Mesendoderm (in vitro differentiated cells): ENCODE data around the gene GPR153.

Experiments
- DNase-seq: peaks from one replicate; pipeline ENCODE4 v3.0.0; 2013
- H2AK5ac ChIP-seq: 2 replicates; pipeline ENCODE4 v1.6.1; 2013; ENCODE audit warnings: low read length, inconsistent platforms
- H2BK120ac ChIP-seq: 2 replicates; pipeline ENCODE4 v1.6.1; 2013; ENCODE audit warnings: low read depth, mild to moderate bottlenecking, low read length, moderate library complexity, mixed read lengths
- H2BK15ac ChIP-seq: replicated peaks from 2 replicates; pipeline ENCODE4 v1.6.1; 2013; ENCODE audit warnings: low read depth, mild to moderate bottlenecking, moderate library complexity
- H2BK5ac ChIP-seq: 2 replicates; pipeline ENCODE4 v1.6.1; 2013; ENCODE audit warnings: low read length, inconsistent platforms
- H3K18ac ChIP-seq: 2 replicates; pipeline ENCODE4 v1.6.1; 2013; ENCODE audit warnings: mild to moderate bottlenecking, low read length, mixed read lengths
- H3K23ac ChIP-seq: one replicate; pipeline ENCODE4 v1.6.1; 2013; ENCODE audit warnings: low read length
- H3K27ac ChIP-seq: 2 replicates; pipeline ENCODE4 v1.5.1; 2013; ENCODE audit warnings: low read depth, mild to moderate bottlenecking, inconsistent platforms, low read length, moderate library complexity
- H3K27me3 ChIP-seq: 2 replicates; pipeline ENCODE4 v1.6.1; 2013; ENCODE audit warnings: low read length, control low read depth, mild to moderate bottlenecking, inconsistent platforms; ENCODE audit not compliant: insufficient read depth, poor library complexity
- H3K36me3 ChIP-seq: 2 replicates; pipeline ENCODE4 v1.6.1; 2013; ENCODE audit warnings: low read length, inconsistent platforms; ENCODE audit not compliant: control insufficient read depth, insufficient read depth
- H3K4ac ChIP-seq: one replicate; pipeline ENCODE4 v1.6.1; 2013; ENCODE audit warnings: low read depth, mild to moderate bottlenecking, low read length, moderate library complexity
- H3K4me1 ChIP-seq: 2 replicates; pipeline ENCODE4 v1.6.1; 2013; ENCODE audit warnings: low read depth, low read length, inconsistent platforms; ENCODE audit not compliant: control insufficient read depth
- H3K4me2 ChIP-seq: 2 replicates; pipeline ENCODE4 v1.6.1; 2013; ENCODE audit warnings: low read length
- H3K4me3 ChIP-seq: 2 replicates; pipeline ENCODE4 v1.5.1; 2013; ENCODE audit warnings: mild to moderate bottlenecking, low read length
- H3K56ac ChIP-seq: one replicate; pipeline ENCODE4 v1.6.1; 2013; ENCODE audit warnings: low read length
- H3K79me1 ChIP-seq: 2 replicates; pipeline ENCODE4 v1.6.1; 2013; ENCODE audit warnings: low read length, inconsistent platforms
- H3K79me2 ChIP-seq: 2 replicates; pipeline ENCODE4 v1.6.1; 2013; ENCODE audit warnings: mild to moderate bottlenecking, low read length; ENCODE audit not compliant: control insufficient read depth, insufficient read depth
- H3K9ac ChIP-seq: 2 replicates; pipeline ENCODE4 v1.6.1; 2013; ENCODE audit warnings: low read length, inconsistent platforms
- H4K5ac ChIP-seq: one replicate; pipeline ENCODE4 v1.6.1; 2013; ENCODE audit warnings: low read length
- H4K8ac ChIP-seq: one replicate; pipeline ENCODE4 v1.6.1; 2013; ENCODE audit warnings: low read depth, mild to moderate bottlenecking, control low read depth, low read length, moderate library complexity
- WGBS: extraction: QIAGEN DNeasy Blood & Tissue Kit; methylation state at CpG from one replicate; pipeline ENCODE4 v1.1.7; 2013; ENCODE audit warnings: low lambda C conversion rate, missing lambda C conversion rate; ENCODE audit not compliant: insufficient coverage; ENCODE audit errors: extremely low coverage; 5-methylcytosine and 5-hydroxymethylcytosine counted together

Gene GPR153

GRCh38 chr1:6241887-6242740, 18.8 kb downstream of the GPR153 start:
- Histone ChIP-seq H2BK120ac (no peak overlapping the region), H2BK15ac (no peak overlapping the region), H3K4me3 (no peak overlapping the region), H3K36me3 (no peaks in the 10 kb centered on the region), H3K4ac (no peak overlapping the region), H3K27me3 (peaks cover 40% of the 10 kb centered on the region), H3K23ac (no peak overlapping the region), H2AK5ac (no peak overlapping the region), H3K56ac (peak overlapping the region; percentile 42), H3K79me1 (no peaks in the 10 kb centered on the region), H3K4me2 (no peak overlapping the region), H3K9ac (peak overlapping the region; percentile 19), H3K18ac (no peak overlapping the region), H2BK5ac (no peak overlapping the region), H4K5ac (no peak overlapping the region), H3K79me2 (no peaks in the 10 kb centered on the region), H3K4me1 (no peaks in the 10 kb centered on the region), H4K8ac (no peak overlapping the region), H3K27ac (no peak overlapping the region)
- no CpG with 5 or more reads among the region's 99 CpGs for WGBS
- no peak for DNase-seq

GRCh38 chr1:6241107-6241886, 19.6 kb downstream of the GPR153 start:
- Histone ChIP-seq H2BK15ac (no peak overlapping the region), H3K4me2 (no peak overlapping the region), H3K79me1 (no peaks in the 10 kb centered on the region), H3K23ac (no peak overlapping the region), H3K56ac (peak overlapping the region; percentile 42), H3K4me3 (no peak overlapping the region), H3K27ac (no peak overlapping the region), H2AK5ac (no peak overlapping the region), H3K9ac (peak overlapping the region; percentile 19), H2BK120ac (no peak overlapping the region), H4K8ac (no peak overlapping the region), H3K36me3 (no peaks in the 10 kb centered on the region), H3K18ac (no peak overlapping the region), H3K27me3 (peaks cover 35% of the 10 kb centered on the region), H3K4me1 (no peaks in the 10 kb centered on the region), H3K4ac (no peak overlapping the region), H3K79me2 (no peaks in the 10 kb centered on the region), H2BK5ac (no peak overlapping the region), H4K5ac (no peak overlapping the region)
- WGBS: no CpG with 5 or more reads among the region's 33 CpGs
- DNase-seq: no peak

- Histone ChIP-seq H3K4me3 (no peak overlapping the region), H3K4me2 (no peak overlapping the region), H4K5ac (no peak overlapping the region), H3K23ac (no peak overlapping the region), H3K18ac (no peak overlapping the region), H3K79me1 (peaks cover 2% of the 10 kb centered on the region), H2BK15ac (no peak overlapping the region), H3K9ac (no peak overlapping the region), H2AK5ac (no peak overlapping the region), H3K79me2 (peaks cover 3% of the 10 kb centered on the region), H3K36me3 (no peaks in the 10 kb centered on the region), H4K8ac (no peak overlapping the region), H3K4me1 (no peaks in the 10 kb centered on the region), H2BK5ac (no peak overlapping the region), H2BK120ac (no peak overlapping the region), H3K4ac (no peak overlapping the region), H3K56ac (no peak overlapping the region), H3K27me3 (peaks cover 35% of the 10 kb centered on the region), H3K27ac (no peak overlapping the region)
- DNase-seq: peak; percentile 60
- WGBS: no CpG with 5 or more reads among the region's 17 CpGs
Measured at GRCh38 chr1:6239950-6240768, 20.7 kb downstream of the GPR153 start.

GRCh38 chr1:6239213-6239752, 21.6 kb downstream of the GPR153 start:
- H2BK15ac ChIP-seq: no peak overlapping the region
- H4K8ac ChIP-seq: no peak overlapping the region
- no peak overlapping the region for H2BK120ac ChIP-seq
- H3K27me3 ChIP-seq: peaks cover 30% of the 10 kb centered on the region
- no peak overlapping the region for H3K23ac ChIP-seq
- no peak overlapping the region for H3K4me3 ChIP-seq
- no peak overlapping the region for H3K27ac ChIP-seq
- no peak for DNase-seq
- H3K4ac ChIP-seq: no peak overlapping the region
- H3K79me2 ChIP-seq: peaks cover 11% of the 10 kb centered on the region
- H3K79me1 ChIP-seq: peaks cover 9% of the 10 kb centered on the region
- WGBS: no CpG with 5 or more reads among the region's 7 CpGs
- no peaks in the 10 kb centered on the region for H3K36me3 ChIP-seq
- H2AK5ac ChIP-seq: no peak overlapping the region
- H3K4me1 ChIP-seq: peaks cover 3% of the 10 kb centered on the region
- no peak overlapping the region for H4K5ac ChIP-seq
- no peak overlapping the region for H3K4me2 ChIP-seq
- H3K56ac ChIP-seq: peak overlapping the region; percentile 59
- H2BK5ac ChIP-seq: no peak overlapping the region
- H3K18ac ChIP-seq: no peak overlapping the region
- peak overlapping the region; percentile 16 for H3K9ac ChIP-seq

- H2BK120ac ChIP-seq: no peak overlapping the region
- no peak overlapping the region for H3K4ac ChIP-seq
- no peak overlapping the region for H2BK15ac ChIP-seq
- H2AK5ac ChIP-seq: no peak overlapping the region
- no peak overlapping the region for H3K27ac ChIP-seq
- WGBS: no CpG with 5 or more reads among the region's 4 CpGs
- H3K18ac ChIP-seq: no peak overlapping the region
- no peak overlapping the region for H3K56ac ChIP-seq
- peaks cover 12% of the 10 kb centered on the region for H3K79me2 ChIP-seq
- H4K8ac ChIP-seq: no peak overlapping the region
- no peak overlapping the region for H4K5ac ChIP-seq
- peaks cover 12% of the 10 kb centered on the region for H3K79me1 ChIP-seq
- no peak for DNase-seq
- no peak overlapping the region for H2BK5ac ChIP-seq
- H3K9ac ChIP-seq: no peak overlapping the region
- H3K36me3 ChIP-seq: peaks cover 3% of the 10 kb centered on the region
- H3K27me3 ChIP-seq: peaks cover 15% of the 10 kb centered on the region
- no peak overlapping the region for H3K23ac ChIP-seq
- no peak overlapping the region for H3K4me2 ChIP-seq
- H3K4me1 ChIP-seq: peaks cover 3% of the 10 kb centered on the region
- H3K4me3 ChIP-seq: no peak overlapping the region
Measured at GRCh38 chr1:6237093-6237492, 23.8 kb downstream of the GPR153 start.
